ENCODE measurements around the gene PSORS1C2. TPM values are rescaled to one million over a fixed set of nuclear protein-coding genes. Genes with fewer than 3 reads are reported as not detected.
"Not testable (repeated sequence)": the region's sequence is repeated elsewhere in the genome, so short reads cannot be mapped to it uniquely, and the experiment has no call there.

Gene PSORS1C2
- total RNA-seq (2014; rRNA removed; shearing (Covaris generic)) = not detected in 2 replicates

DNA sequence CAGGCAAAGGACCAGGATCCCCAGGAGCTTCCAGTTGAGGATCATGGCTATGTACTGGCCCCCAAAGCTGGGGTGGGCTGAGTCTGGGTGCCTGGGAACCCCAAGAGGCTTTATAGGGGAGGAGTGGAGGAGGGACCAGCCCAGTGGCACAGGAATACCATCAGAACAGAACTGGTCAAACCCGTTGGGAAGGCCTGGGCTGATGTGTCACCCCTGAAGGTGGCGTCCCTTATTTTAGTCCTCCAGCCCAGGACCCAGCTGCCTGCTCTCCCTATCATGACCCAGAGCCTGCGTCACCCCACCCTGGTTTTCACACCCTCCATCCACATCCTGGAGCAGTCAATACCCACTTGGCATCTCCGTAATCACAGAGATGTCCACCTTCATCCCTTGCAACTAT, at the start of gene PSORS1C2:
PSORS1C2 (minus strand) TSS at position 85 of the 400 bp plus-strand sequence; CDS start at position 45, 40 bp downstream.
- no peak for DNase-seq (ENCODE audit: low spot score)
- in situ Hi-C loops (cut with HindIII; ENCODE audit: low sequenced_read_pairs) = no loop called here

DNA sequence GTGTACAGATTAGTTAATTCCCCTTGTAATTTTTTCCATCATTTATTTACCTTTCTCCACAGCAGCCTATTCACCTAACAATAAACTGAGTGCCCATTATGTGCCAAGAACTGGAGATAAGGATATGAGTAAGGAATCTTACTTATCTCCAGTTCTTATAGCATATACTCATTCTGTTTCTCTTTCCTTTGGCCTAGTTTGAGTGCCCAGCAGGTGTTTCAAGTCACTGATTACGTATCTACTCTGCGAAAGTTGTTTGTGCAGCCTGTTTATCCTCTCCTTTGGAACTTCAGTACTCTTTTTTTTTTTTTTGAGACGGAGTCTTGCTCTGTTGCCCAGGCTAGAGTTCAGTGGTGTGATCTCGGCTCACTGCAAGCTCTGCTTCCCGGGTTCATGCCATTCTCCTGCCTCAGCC, 48.9 kb upstream of the PSORS1C2 start:
- in situ Hi-C loops (cut with HindIII; ENCODE audit: low sequenced_read_pairs) = no loop called here
- no peak for DNase-seq (ENCODE audit: low spot score)

DNA sequence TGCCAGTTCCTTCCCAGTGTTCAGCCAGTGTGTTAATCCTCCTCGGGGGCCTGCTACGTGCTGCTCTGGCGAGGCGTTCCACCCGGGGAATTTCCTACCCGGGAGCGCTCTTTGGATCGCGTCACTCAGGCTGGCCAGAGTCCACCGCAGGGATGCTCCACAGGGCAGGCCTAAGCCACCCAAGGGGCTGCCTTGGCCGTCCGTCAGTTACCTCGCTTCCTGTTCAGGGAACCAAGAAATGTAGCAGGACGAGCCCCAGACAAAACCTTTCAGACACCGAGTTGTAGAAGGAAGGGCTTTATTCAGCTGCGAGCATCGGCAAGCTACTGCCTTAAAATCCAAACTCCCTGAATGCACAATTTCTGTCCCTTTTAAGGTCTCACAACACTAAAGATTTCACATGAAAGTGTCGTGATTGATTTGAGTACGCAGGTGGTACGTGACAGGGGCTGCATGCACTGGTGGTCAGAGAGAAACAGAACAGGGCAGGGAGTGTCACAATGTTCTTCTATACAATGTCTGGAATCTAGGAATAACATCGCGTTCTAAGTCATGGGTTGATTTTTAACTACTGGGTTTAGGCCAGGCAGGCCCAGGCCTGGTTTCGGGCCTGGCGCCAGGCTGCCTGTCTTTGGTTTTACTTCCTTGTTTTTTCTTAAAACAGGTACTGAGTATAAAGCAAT, 47.3 kb upstream of the PSORS1C2 start:
- DNase-seq (ENCODE audit: low spot score) = no peak
- in situ Hi-C loops (cut with HindIII; ENCODE audit: low sequenced_read_pairs) = no loop called here

DNA sequence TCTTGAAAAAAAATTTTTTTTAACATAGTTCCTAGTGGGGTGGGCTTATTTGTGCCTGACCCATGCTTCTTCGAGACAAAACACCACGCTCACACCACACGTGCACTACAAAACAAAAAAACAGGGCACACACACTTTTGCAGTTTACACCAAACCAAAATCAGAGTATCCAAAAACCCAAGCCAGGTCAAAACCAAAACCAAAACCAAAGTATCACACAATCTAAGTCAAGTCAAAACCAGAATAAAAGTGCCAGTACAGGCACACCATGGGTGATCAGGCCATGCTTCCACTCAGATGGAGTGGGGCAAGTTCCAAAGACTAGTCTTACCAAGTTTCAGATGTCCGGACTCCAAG, 46.8 kb upstream of the PSORS1C2 start:
- in situ Hi-C loops (cut with HindIII; ENCODE audit: low sequenced_read_pairs); DNase-seq (ENCODE audit: low spot score): not testable (repeated sequence)

DNA sequence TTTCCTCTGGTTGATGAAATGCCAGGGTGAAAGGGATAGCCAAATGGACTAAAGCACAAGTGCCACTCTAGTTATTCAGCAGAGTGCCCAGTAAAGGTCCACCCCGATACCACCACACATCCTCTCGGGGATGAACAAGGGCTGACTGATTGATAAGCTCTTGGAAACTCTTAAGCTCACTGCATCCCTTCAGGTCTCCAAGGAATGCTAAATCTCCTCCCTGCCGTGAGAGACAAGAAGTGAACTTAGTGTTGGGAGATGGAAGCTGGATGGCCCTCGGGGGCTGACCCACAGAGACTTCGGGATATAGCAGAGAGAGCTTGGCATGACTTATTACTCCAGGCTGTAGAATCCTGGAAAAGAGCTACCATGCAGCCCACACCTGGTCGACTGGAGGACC, 45.0 kb upstream of the PSORS1C2 start:
- in situ Hi-C loops (cut with HindIII; ENCODE audit: low sequenced_read_pairs); DNase-seq (ENCODE audit: low spot score): not testable (repeated sequence)

DNA sequence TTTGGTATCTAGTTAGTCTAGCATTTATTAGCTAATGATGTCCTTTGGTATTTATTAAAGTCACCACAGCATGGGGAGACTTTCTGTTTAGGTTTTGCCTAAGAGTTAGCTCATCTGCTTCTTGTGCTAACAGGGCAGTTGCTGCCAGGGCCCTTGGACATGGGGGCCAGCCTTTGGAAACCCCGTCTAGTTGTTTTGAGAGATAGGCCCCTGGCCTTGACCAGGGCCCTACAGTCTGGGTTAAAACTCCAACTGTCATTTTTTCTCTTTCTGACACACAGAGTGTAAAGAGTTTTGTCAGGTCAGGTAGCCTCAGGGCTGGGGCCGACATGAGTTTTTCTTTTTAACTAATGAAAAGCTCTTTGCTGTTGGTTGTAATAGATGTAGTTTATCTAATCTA, 44.4 kb upstream of the PSORS1C2 start:
- in situ Hi-C loops (cut with HindIII; ENCODE audit: low sequenced_read_pairs); DNase-seq (ENCODE audit: low spot score): not testable (repeated sequence)

DNA sequence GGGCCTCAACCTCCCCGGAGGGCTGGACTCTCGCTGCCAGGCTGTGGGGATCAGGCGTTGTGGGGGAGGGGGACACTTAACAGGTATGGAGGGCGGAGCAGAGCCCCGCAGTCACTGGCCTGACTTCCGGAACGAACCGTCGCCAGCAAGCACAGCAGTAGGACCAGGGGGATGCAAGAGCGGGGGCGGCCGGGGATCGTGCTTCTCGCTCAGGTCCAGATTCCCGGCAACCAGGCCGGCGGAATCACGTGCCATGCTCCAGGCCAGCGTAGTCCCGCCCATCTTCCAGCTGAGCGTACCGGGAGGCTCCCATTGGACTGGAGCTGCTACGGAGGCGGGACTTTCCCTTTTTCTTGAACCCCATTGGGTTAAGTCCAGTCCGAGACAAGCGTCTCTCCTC, 41.6 kb upstream of the PSORS1C2 start:
- in situ Hi-C loops (cut with HindIII; ENCODE audit: low sequenced_read_pairs) = no loop called here
- DNase-seq (ENCODE audit: low spot score) = peak; percentile 65

DNA sequence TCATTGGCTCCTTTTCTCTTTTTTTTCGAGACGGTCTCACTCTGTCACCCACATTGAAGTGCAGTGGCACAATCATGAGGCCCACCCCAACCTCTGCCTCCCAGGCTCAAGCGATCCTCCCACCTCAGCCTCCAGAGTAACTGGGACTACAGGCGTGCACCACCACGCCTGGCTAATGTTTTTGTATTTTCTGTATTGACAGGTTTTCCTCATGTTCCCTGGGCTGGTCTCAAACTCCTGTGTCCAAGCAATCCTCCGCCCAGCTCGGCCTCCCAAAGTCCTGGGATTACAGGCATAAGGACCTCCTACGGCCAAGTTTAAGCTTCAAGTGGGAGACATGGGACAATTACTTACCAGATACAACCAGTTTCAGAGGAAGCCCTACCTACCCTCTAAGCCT, 41.0 kb upstream of the PSORS1C2 start:
- no peak for DNase-seq (ENCODE audit: low spot score)
- in situ Hi-C loops (cut with HindIII; ENCODE audit: low sequenced_read_pairs) = no loop called here

DNA sequence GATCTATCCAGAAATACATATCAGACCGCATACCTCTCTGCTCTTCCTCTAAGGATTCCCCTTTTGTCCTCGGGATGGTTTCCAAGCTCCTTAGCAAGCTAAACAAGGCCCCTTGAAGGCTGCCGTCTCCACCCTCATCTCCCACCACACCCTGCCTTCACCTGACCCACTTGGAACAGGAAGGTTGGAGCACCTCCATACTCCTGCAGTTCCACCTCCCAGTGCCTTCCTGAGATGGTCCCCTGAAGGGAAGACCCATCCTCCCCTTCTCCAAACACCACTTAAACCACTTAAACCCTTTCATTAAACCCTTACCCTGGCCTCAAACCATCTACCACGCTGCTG, 40.1 kb upstream of the PSORS1C2 start:
- DNase-seq (ENCODE audit: low spot score) = no peak
- in situ Hi-C loops (cut with HindIII; ENCODE audit: low sequenced_read_pairs) = no loop called here

DNA sequence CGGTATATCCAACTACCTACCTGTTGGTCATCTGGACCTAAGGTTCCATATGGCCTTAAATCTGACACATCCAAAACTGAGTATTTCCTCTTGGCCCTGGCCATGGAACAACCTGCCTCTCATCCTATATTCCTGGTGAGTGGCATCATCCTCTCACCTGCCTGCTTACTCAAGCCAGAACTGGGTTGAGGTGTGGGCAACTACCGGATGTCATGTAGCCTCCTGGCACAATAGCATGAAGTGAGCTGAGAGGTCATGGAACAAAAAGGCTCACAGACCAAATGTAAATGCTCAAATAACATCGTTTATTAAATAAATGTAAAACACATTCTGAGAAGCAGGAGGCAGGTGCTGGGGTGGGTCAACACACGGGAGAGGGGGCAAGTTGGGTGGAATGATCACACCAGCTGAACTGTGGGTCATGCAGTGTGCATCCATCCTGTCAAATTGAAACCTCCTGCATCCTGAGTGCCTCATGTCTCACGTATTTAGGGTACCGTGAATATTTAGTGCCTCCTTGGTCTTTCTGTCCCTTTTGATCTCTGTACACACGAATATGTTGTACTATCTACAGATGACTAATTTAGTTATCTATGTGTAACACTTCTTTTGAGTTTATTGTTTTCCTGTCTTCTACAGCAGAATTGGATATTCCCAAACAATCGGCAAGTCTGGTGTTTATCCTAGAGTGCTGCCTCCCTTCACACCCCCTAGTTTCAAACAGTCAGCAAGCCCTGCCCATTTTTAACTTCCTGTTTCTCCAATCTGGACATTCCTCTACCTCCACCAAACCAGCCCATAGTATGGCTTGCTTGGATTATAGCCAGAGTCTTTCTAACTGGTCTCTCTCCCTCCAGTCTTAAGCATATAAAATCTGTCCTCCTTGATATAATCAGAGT, 39.5 kb upstream of the PSORS1C2 start:
- in situ Hi-C loops (cut with HindIII; ENCODE audit: low sequenced_read_pairs) = no loop called here
- DNase-seq (ENCODE audit: low spot score) = no peak

DNA sequence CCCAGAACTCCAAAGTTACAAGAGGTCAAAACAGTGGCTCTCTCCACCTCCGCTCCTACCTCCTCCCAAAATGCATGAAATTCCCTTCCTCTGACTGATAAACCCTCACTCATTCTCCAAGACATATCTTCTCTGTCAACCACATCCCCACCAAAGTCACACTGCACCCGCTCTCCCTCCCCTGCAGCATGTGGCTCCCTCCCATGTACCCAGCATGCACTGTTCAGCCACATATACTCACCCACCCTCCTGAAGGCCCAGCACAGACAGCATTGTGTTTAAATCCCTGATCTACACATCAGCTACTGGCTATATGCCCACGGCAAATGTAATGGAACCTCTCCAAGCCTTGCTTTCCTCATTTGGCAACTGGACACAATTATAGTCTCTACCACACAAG, 37.1 kb upstream of the PSORS1C2 start:
- no peak for DNase-seq (ENCODE audit: low spot score)
- in situ Hi-C loops (cut with HindIII; ENCODE audit: low sequenced_read_pairs) = no loop called here

DNA sequence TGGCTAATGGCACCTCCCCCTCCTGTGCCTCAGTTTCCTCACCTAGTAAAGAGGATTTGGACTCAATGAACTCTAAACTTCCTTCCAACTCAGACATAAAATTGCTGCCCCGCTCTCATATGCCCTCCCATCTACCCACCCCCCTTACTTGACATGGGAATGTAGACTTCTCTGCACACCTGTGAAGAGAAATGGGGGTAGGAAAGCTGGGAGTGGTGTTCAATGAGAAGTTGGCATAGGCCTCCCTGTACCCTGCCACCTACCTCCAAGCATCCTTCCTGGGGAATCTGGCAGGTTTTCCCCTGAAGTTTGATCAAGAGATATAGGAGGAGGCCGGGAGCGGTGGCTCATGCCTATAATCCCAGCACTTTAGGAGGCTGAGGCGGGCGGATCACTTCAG, 35.5 kb upstream of the PSORS1C2 start:
- in situ Hi-C loops (cut with HindIII; ENCODE audit: low sequenced_read_pairs) = no loop called here
- no peak for DNase-seq (ENCODE audit: low spot score)

DNA sequence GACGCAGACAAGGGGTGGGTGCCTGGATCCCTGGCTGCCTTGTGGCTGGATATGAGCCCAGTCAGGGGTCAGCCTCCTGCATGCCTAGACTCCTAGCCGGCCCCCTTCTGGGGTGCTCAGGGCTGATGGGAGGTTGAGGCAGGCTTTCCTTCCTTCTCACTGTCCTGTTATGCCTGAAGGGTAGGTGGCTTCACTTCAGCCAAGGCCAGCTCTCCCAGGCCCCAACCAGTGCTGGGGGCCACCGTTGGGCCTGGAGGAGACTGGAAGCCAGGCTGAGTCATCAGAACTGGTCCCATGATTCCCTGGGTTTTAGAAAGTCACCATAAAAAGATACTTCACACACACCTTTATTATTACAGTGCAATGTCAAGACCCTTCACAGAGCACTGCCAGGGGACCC, 34.5 kb upstream of the PSORS1C2 start:
- DNase-seq (ENCODE audit: low spot score) = no peak
- in situ Hi-C loops (cut with HindIII; ENCODE audit: low sequenced_read_pairs) = no loop called here

DNA sequence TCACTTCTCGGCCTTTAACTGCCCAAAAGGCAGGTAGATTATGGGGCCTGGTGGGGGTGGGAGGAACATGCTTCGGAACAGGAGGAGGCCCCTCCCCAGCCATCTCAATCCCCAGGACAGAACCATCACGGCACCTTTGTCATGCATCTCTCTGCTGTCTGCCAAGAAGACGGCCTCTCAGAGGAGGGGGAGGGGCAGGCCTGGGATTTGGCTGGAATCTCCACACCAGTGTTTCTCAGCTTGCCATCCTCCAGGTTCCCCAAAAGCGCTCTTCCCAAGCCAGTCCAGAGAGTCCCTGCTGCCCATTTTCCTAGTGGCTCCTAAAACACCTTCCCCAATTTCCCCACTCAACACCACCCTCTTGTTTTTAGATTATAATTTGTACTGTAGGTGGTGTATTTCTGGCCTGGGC, 34.1 kb upstream of the PSORS1C2 start:
- DNase-seq (ENCODE audit: low spot score) = peak; percentile 13
- in situ Hi-C loops (cut with HindIII; ENCODE audit: low sequenced_read_pairs) = no loop called here

DNA sequence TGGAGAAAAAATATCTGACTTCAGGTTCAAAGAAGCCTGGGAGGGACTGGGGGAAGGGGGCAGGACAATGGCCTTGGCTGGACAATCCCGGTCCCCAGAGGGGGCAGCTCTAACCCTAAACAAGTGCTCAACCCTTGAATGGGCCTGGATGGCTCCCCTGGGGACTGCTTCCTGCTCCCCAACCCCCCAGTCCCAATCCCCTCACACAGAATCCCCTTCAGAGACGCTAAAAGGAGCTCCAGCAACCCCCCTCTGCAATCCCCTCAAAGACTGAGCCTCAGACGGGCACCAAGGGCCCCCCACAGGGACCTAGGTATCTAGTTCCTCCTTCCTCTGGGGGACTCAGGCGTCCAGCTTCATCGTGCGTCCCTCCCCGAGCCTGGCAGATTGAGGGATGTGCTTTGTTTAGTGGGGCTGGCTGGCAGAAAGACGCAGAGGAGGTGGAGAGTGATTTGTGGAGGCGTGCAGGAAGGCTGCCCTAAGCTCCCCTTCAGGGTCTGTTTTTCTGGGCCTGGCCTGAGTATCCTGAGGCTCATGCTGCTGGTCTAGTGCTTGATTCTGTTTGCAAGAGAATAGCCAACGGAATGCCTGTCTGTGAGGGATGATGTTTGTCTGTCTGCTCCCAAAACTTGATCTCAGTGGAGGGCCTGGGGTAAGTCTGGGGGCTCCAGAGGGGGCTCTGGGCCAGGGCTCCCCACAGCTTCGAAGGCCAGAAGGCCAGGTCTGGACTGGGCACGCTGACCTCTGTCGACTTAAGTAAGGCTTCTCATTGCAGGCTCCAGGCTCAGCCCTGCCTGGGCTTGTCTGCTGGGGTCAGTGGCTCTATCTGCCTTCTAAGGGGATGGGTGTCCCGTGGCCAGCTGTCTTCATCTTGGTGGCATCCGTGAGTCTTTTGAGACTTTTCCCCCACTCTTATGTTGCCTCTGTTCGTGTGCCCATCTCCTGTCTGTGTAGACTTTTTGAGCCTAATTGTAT, 33.4 kb upstream of the PSORS1C2 start:
- DNase-seq (ENCODE audit: low spot score) = no peak
- in situ Hi-C loops (cut with HindIII; ENCODE audit: low sequenced_read_pairs) = no loop called here

DNA sequence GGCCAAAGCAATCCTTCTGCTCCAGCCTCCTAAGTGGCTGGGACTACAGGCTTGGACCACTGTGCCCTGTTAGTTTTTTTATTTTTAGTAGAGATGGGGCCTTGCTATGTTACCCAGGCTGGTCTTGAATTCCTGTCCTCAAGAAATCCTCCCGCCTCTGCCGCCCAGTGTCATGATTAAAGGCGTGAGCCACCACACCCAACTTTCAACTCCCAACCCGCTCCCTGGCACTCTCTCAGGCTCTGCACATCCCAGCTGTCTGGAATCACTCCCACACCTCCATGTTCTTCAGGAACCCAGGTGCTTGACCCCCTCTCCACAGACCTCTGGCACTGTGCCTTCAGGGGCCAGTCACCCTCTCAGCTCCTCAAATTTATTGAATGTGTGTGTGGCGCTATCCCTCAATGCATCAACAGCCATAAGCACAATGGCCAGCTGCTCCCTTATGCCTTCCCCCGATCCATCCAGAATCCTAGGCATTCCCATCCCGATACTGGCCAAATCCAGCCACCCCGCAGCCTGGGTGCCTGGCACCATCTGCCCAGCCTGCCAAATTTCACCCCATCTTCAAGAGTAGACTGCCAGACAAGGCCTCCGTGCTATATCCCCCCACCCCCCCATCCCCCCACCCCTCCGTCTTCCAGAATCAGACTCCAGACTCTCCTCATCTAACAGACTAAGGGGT, 32.3 kb upstream of the PSORS1C2 start:
- in situ Hi-C loops (cut with HindIII; ENCODE audit: low sequenced_read_pairs) = no loop called here
- no peak for DNase-seq (ENCODE audit: low spot score)

DNA sequence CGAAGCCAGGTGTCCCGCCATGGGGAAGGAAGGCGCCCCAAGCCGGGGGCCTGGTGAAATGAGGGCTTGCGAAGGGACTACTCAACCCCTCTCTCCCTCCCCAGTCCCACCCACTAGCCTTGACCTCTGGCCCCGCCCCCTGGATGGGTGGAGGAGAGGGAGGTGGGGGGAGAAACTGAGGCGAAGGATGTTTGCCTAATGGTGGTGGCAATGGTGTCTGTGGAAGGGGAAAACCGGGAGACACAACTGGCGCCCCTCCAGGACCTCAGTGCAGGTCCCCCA, 31.7 kb upstream of the PSORS1C2 start, which contains the start of gene POU5F1:
POU5F1 (minus strand) TSS at position 83 of the 282 bp plus-strand sequence; CDS start at position 21, 62 bp downstream.
- in situ Hi-C loops (cut with HindIII; ENCODE audit: low sequenced_read_pairs) = no loop called here
- DNase-seq (ENCODE audit: low spot score) = no peak

DNA sequence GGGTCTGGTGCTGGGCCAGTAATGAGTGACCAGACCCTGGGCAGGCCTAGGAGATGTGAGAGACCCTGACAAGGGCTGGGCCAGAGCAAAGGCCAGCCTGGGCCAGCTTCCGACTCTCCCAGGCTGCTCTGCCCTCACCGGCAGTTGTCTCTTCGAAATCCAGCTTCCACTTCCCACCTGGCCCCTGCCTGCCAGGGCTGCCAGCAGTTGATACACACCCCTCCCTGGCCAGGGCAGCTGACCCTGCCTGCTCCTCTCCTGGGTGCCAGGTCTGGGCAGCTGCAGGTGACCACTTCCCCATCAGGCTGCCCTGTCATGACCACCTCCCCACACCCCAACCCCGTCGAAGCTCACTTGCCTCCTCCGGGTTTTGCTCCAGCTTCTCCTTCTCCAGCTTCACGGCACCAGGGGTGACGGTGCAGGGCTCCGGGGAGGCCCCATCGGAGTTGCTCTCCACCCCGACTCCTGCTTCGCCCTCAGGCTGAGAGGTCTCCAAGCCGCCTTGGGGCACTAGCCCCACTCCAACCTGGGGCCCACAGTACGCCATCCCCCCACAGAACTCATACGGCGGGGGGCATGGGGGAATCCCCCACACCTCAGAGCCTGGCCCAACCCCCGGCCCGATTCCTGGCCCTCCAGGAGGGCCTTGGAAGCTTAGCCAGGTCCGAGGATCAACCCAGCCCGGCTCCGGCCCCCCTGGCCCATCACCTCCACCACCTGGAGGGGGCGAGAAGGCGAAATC, 31.2 kb upstream of the PSORS1C2 start:
- DNase-seq (ENCODE audit: low spot score); in situ Hi-C loops (cut with HindIII; ENCODE audit: low sequenced_read_pairs): not testable (repeated sequence)

All from G401 (cell line).